PC-9 (cell line): ENCODE results near the gene PRDM16. TPM values are rescaled to one million over a fixed set of nuclear protein-coding genes. Genes with fewer than 3 reads are reported as not detected.

Experiments used
- BruUV-seq: library from RNA; stranded (reverse); fragments of 400-500 nt; replicated peaks from 2 replicates; lab custom pipeline; 2021; lab: Mats Ljungman, UMichigan
- CTCF ChIA-PET: fragments of 300-600 bp; sonication (Branson Sonifier 250); formaldehyde crosslinking; loops from one replicate; lab custom pipeline; 2022; ENCODE audit warnings: antibody characterized with exemption; lab: Charles Lee
- POLR2A ChIA-PET: fragments of 300-600 bp; sonication (Branson Sonifier 250); formaldehyde crosslinking; loops from one replicate; lab custom pipeline; 2022; ENCODE audit warnings: antibody characterized with exemption; ENCODE audit not compliant: unreplicated experiment; lab: Charles Lee
- DNase-seq, 2 experiments: peaks; one replicate each; pipeline versions ENCODE4 v3.0.0 to v3.0.0-alpha.2; 2015 to 2022; ENCODE audit warnings: mixed read lengths in 1 of 2
- H2AFZ ChIP-seq: fragments of 200-600 bp; sonication (generic); 2 replicates; pipeline ENCODE4 v1.8.1; 2017; ENCODE audit warnings: antibody characterized with exemption
- H3F3A ChIP-seq: fragments of 200-600 bp; sonication (generic); 2 replicates; pipeline ENCODE4 v1.8.1; 2017; ENCODE audit warnings: antibody characterized with exemption, mild to moderate bottlenecking, low read depth; ENCODE audit not compliant: insufficient read depth
- H3K27ac ChIP-seq: fragments of 200-600 bp; sonication (generic); 2 replicates; pipeline ENCODE4 v1.6.1; 2016; ENCODE audit warnings: mixed run types
- H3K27me3 ChIP-seq: fragments of 200-600 bp; sonication (generic); 2 replicates; pipeline ENCODE4 v1.6.1; 2016; ENCODE audit warnings: low read depth, mixed run types; ENCODE audit not compliant: insufficient read depth
- H3K36me3 ChIP-seq: fragments of 200-600 bp; sonication (generic); 2 replicates; pipeline ENCODE4 v1.6.1; 2016; ENCODE audit warnings: low read depth, mixed run types
- H3K4me1 ChIP-seq: fragments of 200-600 bp; sonication (generic); replicated peaks from 2 replicates; pipeline ENCODE4 v1.6.1; 2016; ENCODE audit warnings: mixed run types; ENCODE audit not compliant: insufficient read depth
- H3K4me2 ChIP-seq: fragments of 200-600 bp; sonication (generic); 2 replicates; pipeline ENCODE4 v1.6.1; 2017; ENCODE audit warnings: mixed run types
- H3K4me3 ChIP-seq: fragments of 200-600 bp; sonication (generic); 2 replicates; pipeline ENCODE4 v1.6.1; 2016; ENCODE audit warnings: mixed run types
- H3K79me2 ChIP-seq: fragments of 200-600 bp; sonication (generic); 2 replicates; pipeline ENCODE4 v1.6.1; 2017; ENCODE audit warnings: low read depth, mixed run types
- H3K9me2 ChIP-seq: fragments of 200-600 bp; sonication (generic); 2 replicates; pipeline ENCODE4 v1.8.1; 2017; ENCODE audit warnings: mild to moderate bottlenecking; ENCODE audit not compliant: insufficient read depth
- H3K9me3 ChIP-seq: fragments of 200-600 bp; sonication (generic); 2 replicates; pipeline ENCODE4 v1.8.1; 2016; ENCODE audit warnings: low read depth; ENCODE audit not compliant: insufficient read depth
- H4K20me1 ChIP-seq: fragments of 200-600 bp; sonication (generic); 2 replicates; pipeline ENCODE4 v1.8.1; 2017; ENCODE audit not compliant: insufficient read depth
- CTCF ChIP-seq: fragments of 200-600 bp; sonication (generic); conservative IDR thresholded peaks from 2 replicates; pipeline ENCODE4 v1.6.1; 2017; ENCODE audit warnings: mixed run types, antibody characterized with exemption, mild to moderate bottlenecking, moderate library complexity
- EZH2 ChIP-seq: fragments of 200-600 bp; sonication (generic); IDR thresholded peaks from 2 replicates; pipeline ENCODE4 v1.8.0; 2017; ENCODE audit warnings: antibody characterized with exemption, low read depth
- intact Hi-C: fragments of 100-400 bp; cut with micrococcal nuclease; formaldehyde crosslinking; loops from one replicate; pipeline ENCODE4 v1.10.0; 2022; ENCODE audit not compliant: unreplicated experiment
- total RNA-seq: library from RNA; stranded (reverse); gene quantifications from 2 replicates; pipeline ENCODE4 v1.2.3, GENCODE V29; 2021

The PRDM16 gene
- total RNA-seq, 1 experiment from 2014 or later = not detected

- Histone ChIP-seq H3F3A (no peaks in the 10 kb centered on the region), H3K27ac (no peak overlapping the region), H3K9me2 (no peaks in the 10 kb centered on the region), H3K4me3 (no peak overlapping the region), H3K4me1 (no peaks in the 10 kb centered on the region), H3K27me3 (peaks cover 85% of the 10 kb centered on the region), H3K36me3 (no peaks in the 10 kb centered on the region), H3K4me2 (no peak overlapping the region), H4K20me1 (no peaks in the 10 kb centered on the region), H2AFZ (no peak overlapping the region), H3K79me2 (no peaks in the 10 kb centered on the region), H3K9me3 (no peaks in the 10 kb centered on the region)
- TF ChIP-seq EZH2 (no peak), CTCF (no peak)
- CTCF ChIA-PET = no interaction called here
- intact Hi-C loops = no loop called here
- BruUV-seq = no TSS peak
- POLR2A ChIA-PET = no interaction called here
- DNase-seq = no peak
Observed at GRCh38 chr1:3158347-3158746, 89.3 kb downstream of the PRDM16 start.

- no peak for DNase-seq
- POLR2A ChIA-PET = no interaction called here
- BruUV-seq = no TSS peak
- no peak overlapping the region for H2AFZ ChIP-seq
- H3K4me1 ChIP-seq = no peaks in the 10 kb centered on the region
- H3K4me3 ChIP-seq = no peak overlapping the region
- H3K27ac ChIP-seq = no peak overlapping the region
- H3K9me3 ChIP-seq = no peaks in the 10 kb centered on the region
- H3F3A ChIP-seq = no peaks in the 10 kb centered on the region
- H3K9me2 ChIP-seq = no peaks in the 10 kb centered on the region
- peaks cover 83% of the 10 kb centered on the region for H3K27me3 ChIP-seq
- H3K79me2 ChIP-seq = no peaks in the 10 kb centered on the region
- no peaks in the 10 kb centered on the region for H3K36me3 ChIP-seq
- H4K20me1 ChIP-seq = no peaks in the 10 kb centered on the region
- CTCF ChIA-PET = no interaction called here
- intact Hi-C loops = no loop called here
- TF ChIP-seq EZH2 (no peak), CTCF (no peak)
- H3K4me2 ChIP-seq = no peak overlapping the region
Observed at GRCh38 chr1:3159121-3159520, 90.1 kb downstream of the PRDM16 start.

- no peaks in the 10 kb centered on the region for H3K9me2 ChIP-seq
- no peaks in the 10 kb centered on the region for H4K20me1 ChIP-seq
- no peaks in the 10 kb centered on the region for H3K79me2 ChIP-seq
- intact Hi-C loops = no loop called here
- TF ChIP-seq CTCF (no peak), EZH2 (no peak)
- no TSS peak for BruUV-seq
- peaks cover 76% of the 10 kb centered on the region for H3K27me3 ChIP-seq
- H2AFZ ChIP-seq = no peak overlapping the region
- no peak overlapping the region for H3K4me3 ChIP-seq
- H3K36me3 ChIP-seq = no peaks in the 10 kb centered on the region
- CTCF ChIA-PET = no interaction called here
- no peaks in the 10 kb centered on the region for H3K9me3 ChIP-seq
- DNase-seq = no peak
- no peaks in the 10 kb centered on the region for H3K4me1 ChIP-seq
- no peaks in the 10 kb centered on the region for H3F3A ChIP-seq
- no peak overlapping the region for H3K4me2 ChIP-seq
- POLR2A ChIA-PET = no interaction called here
- no peak overlapping the region for H3K27ac ChIP-seq
Observed at GRCh38 chr1:3159996-3160395, 91.0 kb downstream of the PRDM16 start.
